GM19043 (cell line): Measurements from ENCODE around the gene YIF1B.
"Not testable (repeated sequence)": the region's sequence is repeated elsewhere in the genome, so short reads cannot be mapped to it uniquely, and the experiment has no call there.

ENCODE experiments used
- ATAC-seq: cut with Tn5 transposase; IDR thresholded peaks from one replicate; pipeline ENCODE4 v1.9.1; 2021; ENCODE audit warnings: low read depth; ENCODE audit not compliant: unreplicated experiment

Gene YIF1B

DNA sequence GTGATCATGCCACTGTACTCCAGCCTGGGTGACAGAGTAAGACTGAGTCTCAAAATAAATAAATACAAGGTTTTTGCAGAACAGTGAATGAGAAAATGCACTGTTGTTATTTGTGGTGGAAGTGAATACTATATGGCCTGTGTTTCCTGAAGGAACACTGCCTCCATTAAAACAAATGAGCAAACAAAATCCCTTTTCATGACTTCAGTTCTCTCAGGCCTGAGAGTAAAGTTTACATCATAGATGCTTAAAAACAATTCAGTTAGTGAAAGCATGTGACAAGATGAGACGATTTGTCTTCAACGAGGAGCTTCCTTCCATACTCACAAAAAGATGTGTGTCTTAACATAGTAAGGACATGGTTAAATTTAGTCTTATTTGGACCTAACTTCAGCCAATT is 37.0 kb downstream of the YIF1B start:
- no peak for ATAC-seq

DNA sequence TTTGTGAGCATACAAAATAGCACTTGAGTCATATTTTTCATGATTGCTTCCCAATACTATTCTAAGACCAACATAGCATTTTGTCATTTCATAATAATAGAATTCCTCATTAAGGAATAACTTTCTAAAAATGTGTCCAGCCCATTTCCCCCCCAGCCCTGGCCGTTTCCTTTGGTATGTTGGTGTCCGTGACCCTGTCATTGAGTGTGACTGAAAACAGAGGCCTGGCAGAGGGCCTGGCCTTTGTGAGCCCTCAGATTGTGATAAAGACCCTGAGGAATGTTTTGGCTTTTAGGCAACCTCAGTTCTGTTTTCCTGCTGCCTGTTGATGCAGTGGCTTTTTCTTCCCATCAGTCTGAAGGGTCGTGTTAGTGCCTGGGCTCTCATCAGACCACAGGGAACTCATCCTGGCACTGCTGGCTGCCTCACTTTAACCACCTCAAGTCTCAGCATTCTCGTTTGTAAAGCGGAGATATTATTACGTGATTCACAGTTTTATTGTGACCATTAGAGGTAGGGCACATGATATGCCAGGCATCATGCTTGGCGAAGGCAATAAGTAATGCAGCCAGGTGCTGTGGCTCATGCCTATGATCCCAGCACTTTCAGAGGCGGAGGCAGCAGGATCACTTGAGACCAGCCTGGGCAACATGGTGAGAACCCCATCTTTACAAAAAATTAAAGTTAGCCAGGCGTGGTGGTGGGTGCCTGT is 37.6 kb downstream of the YIF1B start:
- no peak for ATAC-seq

DNA sequence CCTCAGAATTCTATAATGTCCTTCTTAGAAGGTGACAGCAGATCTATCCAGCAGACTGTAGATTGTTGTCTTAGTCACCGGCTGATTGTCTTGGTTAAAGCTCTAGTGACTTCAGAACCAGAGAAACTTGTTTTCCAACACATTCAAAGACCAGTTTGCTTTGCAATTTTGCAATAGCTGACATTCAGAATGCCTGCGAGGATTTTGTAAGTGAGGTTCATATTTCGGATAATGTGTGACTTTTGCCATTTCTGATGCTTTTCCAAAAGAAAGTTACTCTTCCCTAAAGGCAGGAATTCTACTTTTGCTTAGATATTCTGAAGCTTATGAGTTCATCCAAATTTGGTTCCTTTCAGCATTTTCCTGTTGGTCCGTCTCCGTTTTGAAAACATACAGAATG is 38.2 kb downstream of the YIF1B start:
- no peak for ATAC-seq

DNA sequence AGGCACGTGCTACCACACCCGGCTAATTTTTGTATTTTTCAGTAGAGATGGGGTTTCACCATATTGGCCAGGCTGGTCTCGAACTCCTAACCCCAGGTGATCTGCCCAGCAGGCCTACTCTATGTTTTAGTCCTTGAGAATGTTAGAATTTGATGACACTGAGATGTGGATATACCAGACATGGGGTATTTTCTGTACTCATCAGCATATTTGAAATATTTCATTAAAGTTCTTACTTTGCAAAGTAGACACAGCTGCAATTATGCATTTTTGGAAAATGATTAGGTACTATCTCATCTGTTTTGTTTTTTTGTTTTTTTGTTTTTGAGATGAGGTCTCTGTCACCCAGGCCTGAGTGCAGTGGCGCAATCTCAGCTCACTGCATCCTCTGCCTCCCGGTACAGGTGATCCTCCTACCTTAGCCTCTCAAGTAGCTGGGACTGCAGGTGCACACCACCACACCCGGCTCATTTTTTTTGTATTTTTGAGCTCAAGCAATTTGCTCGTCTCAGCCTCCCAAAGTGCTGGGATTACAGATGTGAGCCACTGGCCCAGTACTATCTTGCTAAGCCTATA is 38.7 kb downstream of the YIF1B start:
- ATAC-seq = no peak

DNA sequence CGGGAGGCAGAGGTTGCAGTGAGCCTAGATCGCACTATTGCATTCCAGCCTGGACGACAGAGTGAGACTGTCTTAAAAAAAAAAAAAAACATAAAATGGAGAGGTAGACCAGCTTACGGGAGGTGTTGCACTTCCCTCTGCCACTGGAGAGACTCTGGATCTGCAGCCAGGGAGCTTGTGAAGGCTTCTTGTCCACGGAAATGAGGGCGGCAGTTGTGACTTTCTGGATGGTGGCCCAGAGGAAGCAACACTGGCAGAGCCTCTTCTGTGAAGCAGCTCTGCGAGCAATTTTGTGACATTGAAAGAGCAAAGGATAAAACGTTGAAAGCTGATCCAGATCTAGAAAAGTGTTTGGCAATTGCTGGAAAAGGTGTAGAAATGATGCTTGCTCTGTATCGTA is 41.0 kb downstream of the YIF1B start:
- ATAC-seq = no peak

DNA sequence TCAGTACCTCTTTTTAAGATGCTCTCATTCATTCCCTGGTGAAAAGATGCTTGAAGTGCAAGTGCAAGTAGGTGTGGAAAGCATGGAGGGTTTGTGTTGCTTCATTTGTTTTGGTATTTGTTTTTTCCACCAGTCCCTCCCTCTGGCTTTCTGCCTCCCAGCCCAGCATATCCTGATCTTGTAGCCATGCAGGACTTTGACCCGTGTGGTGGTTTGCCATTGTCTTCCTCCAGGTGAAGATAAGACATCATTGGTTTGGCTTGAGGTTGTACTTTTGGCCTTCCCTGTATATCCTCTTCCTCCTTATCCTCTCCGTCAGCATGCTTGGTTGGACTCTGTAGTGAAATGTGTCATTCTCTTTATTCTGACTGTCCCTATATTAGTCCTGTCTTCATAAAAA is 42.2 kb downstream of the YIF1B start:
- ATAC-seq = no peak

DNA sequence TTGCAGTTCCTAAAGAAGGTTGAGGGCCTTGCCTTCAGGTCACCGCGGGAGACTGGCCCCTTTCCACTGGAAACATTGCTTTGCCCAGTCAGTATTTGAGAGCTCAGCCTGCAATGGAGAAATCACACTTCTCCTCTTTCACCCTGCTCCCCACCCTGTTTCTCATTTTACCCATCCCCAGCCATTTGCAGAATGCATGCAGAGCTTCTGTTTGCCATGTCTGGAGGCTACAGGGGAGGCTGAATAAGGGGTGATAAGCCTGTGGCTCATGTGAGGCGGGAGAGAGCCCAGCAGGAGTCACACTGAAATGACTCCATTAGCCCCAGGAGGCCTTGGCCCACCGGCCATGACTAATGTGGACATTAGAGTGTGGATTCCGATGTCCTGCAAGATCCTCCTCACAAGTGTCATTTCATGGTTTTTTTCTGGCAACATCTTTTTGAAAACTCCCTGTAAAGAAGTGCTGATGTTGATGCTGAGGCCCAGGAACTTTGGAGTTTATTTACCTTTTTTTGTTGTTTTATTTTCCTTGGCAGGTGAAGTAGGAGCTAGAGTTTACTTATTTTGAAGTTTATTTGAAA is 45.1 kb downstream of the YIF1B start:
- no peak for ATAC-seq

- no peak for ATAC-seq
Measured at GRCh38 chr19:38268539-38268938, 47.2 kb downstream of the YIF1B start.

DNA sequence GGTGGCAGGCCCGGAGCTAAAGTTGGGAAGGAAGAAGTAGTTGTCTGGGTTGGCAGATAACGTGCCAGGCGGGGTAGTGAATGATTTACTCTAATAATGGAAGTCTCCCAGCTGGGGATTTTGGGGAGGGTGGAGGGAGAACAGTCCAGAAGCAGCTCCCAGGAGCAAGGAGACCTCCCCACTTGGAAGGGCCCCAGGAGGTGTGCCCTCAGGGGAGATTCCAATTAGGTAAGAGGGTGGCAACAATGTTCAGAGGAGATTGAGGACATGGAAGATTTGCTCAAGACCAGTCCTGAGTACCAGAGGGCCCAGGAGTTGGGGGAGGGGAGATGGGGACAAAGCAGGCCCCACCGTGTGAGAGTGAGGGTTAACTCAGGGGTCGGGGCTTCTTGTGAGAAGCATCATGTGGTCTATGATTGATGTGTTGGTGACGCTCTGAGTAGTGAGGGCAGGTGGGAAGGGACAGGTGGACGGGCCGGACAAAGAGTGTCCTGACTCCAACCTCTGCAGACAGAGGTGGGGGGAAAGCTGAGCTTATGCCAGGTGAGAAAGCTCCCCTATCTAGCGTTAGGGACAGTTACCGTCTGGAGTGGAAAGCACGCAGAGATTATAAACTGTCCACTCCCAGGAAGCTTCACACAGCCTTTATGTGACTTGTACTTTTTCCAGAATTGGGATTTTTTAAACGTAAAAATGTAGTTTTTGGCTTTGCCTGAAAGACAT is 47.8 kb downstream of the YIF1B start:
- no peak for ATAC-seq

- ATAC-seq = no peak
Measured at GRCh38 chr19:38266981-38267597, 48.7 kb downstream of the YIF1B start.

GRCh38 chr19:38265921-38266429 is 49.8 kb downstream of the YIF1B start:
- no peak for ATAC-seq

GRCh38 chr19:38265213-38265861 is 50.4 kb downstream of the YIF1B start:
- ATAC-seq = no peak

DNA sequence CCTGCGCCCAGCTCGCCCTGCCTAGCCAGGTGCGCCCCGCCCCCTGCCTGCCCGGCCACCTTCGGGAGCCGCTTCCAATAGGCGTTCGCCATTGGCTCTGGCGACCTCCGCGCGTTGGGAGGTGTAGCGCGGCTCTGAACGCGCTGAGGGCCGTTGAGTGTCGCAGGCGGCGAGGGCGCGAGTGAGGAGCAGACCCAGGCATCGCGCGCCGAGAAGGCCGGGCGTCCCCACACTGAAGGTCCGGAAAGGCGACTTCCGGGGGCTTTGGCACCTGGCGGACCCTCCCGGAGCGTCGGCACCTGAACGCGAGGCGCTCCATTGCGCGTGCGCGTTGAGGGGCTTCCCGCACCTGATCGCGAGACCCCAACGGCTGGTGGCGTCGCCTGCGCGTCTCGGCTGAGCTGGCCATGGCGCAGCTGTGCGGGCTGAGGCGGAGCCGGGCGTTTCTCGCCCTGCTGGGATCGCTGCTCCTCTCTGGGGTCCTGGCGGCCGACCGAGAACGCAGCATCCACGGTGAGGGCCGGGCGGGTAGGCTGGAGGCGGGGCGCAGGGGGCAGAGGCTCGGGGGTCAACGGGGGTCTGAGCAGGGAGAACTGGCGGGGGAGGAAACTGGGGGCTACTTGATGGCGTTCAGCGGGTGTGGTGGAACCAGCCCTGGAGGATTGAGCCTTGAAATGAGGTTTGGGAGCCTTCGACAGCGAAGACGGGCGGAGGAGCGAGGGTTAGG is 51.1 kb downstream of the YIF1B start, which contains the start of gene SPINT2:
Gene SPINT2 (plus strand): TSS at position 88 of the 727 bp plus-strand sequence. CDS start 320 bp downstream, at position 408.
- peak; percentile 25 for ATAC-seq

GRCh38 chr19:38263689-38264485 is 51.9 kb downstream of the YIF1B start:
- ATAC-seq = peak; percentile 54

DNA sequence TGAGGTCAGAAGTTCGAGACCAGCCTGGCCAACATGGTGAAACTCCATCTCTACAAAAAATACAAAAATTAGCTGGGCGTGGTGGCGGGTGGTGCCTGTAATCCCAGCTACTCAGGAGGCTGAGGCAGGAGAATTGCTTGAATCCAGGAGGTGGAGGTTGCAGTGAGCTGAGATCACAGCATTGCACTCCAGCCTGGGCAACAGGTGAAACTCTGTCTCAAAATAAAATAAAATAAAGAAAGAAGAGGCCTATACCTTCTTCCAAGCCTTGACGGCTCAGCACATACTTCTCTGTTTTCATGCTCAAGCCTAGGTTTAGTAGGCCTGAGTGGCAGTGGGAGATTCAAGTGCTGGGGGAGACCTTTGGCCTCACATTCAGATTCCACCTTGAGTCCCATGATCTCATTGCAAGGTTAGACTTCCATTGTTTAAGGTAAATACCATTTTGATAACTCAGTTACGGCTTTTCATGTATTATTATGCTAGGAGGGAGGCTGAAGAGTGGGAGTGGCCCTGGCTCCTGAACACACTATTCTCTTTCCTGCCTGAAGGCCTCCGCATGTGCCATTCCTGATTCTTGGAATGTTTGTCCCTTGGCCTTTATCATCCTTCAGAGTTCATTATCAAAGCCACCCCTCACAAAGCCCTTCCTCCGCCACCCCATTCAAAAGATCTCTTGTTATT is 53.0 kb downstream of the YIF1B start:
- no peak for ATAC-seq

DNA sequence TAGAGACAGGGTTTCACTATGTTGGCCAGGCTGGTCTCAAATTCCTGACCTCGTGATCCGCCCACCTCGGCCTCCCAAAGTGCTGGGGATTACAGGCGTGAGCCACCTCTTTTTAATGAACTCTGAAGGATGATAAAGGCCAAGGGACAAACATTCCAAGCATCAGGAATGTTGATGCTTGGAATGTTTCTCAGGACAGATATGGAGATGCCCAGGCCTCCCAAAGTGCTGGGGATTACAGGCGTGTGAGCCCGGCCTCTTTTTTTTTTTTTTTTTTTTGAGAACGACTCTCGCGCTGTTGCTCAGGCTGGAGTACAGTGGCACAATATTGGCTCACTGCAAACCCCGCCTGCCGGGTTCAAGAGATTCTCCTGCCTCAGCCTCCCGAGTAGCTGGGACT is 53.8 kb downstream of the YIF1B start:
- ATAC-seq = not testable (repeated sequence)

- ATAC-seq = no peak
Measured at GRCh38 chr19:38255383-38256014, 60.2 kb downstream of the YIF1B start.

DNA sequence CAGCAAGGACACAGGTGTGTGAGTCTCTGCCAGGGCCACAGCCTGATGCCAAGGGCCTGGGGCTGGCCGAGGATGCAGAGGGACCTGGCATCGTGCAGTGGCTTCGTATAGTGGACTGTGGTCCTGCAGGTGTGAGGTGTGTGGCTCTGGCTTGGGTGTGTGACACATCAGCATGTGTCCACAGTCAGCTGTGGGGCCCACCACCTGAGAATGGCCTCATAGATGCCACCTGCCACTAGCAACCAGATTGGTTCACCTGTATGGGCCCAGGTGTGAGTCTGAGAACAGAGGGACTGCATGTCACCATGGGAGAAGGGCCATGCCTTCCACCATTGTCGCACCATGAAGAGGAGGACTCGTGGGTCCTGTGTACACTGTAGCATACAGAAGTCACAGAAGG is 62.0 kb downstream of the YIF1B start:
- ATAC-seq = no peak
